ENCODE results near the gene ANKS1B.
"Not testable (repeated sequence)": the region's sequence is repeated elsewhere in the genome, so short reads cannot be mapped to it uniquely, and the experiment has no call there.

ANKS1B gene

GRCh38 chr12:99686142-99686541 lies 298.6 kb downstream of the ANKS1B start:
- DNase-seq = no peak

- no peak for DNase-seq
These were observed 304.5 kb downstream of the ANKS1B start for GRCh38 chr12:99680276-99680675.

GRCh38 chr12:99670635-99671034 lies 314.1 kb downstream of the ANKS1B start:
- DNase-seq = no peak

GRCh38 chr12:99658671-99659349 lies 325.9 kb downstream of the ANKS1B start:
- DNase-seq = peak; percentile 32

GRCh38 chr12:99649551-99649950 lies 335.2 kb downstream of the ANKS1B start:
- no peak for DNase-seq

GRCh38 chr12:99648183-99648582 lies 336.6 kb downstream of the ANKS1B start:
- DNase-seq = no peak

- DNase-seq = no peak
These were observed 337.3 kb downstream of the ANKS1B start, which contains the start of gene GARIN6 for GRCh38 chr12:99647453-99647852. Gene GARIN6 (plus strand): TSS chr12:99647753. CDS start chr12:99648175, 422 bp downstream.

GRCh38 chr12:99644629-99645028 lies 340.1 kb downstream of the ANKS1B start:
- no peak for DNase-seq

- DNase-seq = no peak
These were observed 357.3 kb downstream of the ANKS1B start for GRCh38 chr12:99627459-99627858.

- DNase-seq = not testable (repeated sequence)
These were observed 360.1 kb downstream of the ANKS1B start for GRCh38 chr12:99624591-99624990.

- DNase-seq = no peak
These were observed 364.6 kb downstream of the ANKS1B start for GRCh38 chr12:99620159-99620479.

GRCh38 chr12:99619389-99620158 lies 365.2 kb downstream of the ANKS1B start:
- DNase-seq = no peak

GRCh38 chr12:99618657-99619056 lies 366.1 kb downstream of the ANKS1B start:
- DNase-seq = no peak

GRCh38 chr12:99611599-99611998 lies 373.1 kb downstream of the ANKS1B start:
- no peak for DNase-seq

- no peak for DNase-seq
These were observed 373.6 kb downstream of the ANKS1B start for GRCh38 chr12:99611117-99611516.

- no peak for DNase-seq
These were observed 375.1 kb downstream of the ANKS1B start for GRCh38 chr12:99609455-99610181.

- no peak for DNase-seq
These were observed 384.3 kb downstream of the ANKS1B start for GRCh38 chr12:99600388-99600787.

GRCh38 chr12:99598785-99599184 lies 386.0 kb downstream of the ANKS1B start:
- DNase-seq = no peak

- no peak for DNase-seq
These were observed 388.0 kb downstream of the ANKS1B start for GRCh38 chr12:99596762-99597161.

- not testable (repeated sequence) for DNase-seq
These were observed 407.6 kb downstream of the ANKS1B start for GRCh38 chr12:99577125-99577524.

GRCh38 chr12:99573980-99574379 lies 410.8 kb downstream of the ANKS1B start:
- no peak for DNase-seq

GRCh38 chr12:99567072-99567471 lies 417.7 kb downstream of the ANKS1B start:
- no peak for DNase-seq

GRCh38 chr12:99558109-99558508 lies 426.6 kb downstream of the ANKS1B start:
- DNase-seq = no peak

- DNase-seq = no peak
These were observed 431.3 kb downstream of the ANKS1B start for GRCh38 chr12:99553461-99553860.
